Stomach smooth muscle (tissue), 2 donors: ENCODE data around the gene COL6A2.

ENCODE experiments used
- H3K27ac ChIP-seq: one replicate; pipeline ENCODE4 v1.7.0; 2013; ENCODE audit warnings: mild to moderate bottlenecking, low read length, inconsistent platforms
- H3K27me3 ChIP-seq, 2 donors: one replicate each; pipeline ENCODE4 v1.7.0; 2013; ENCODE audit warnings: low read length in 2 of 2; ENCODE audit not compliant: insufficient read depth in 2 of 2, control insufficient read depth in 1 of 2
- H3K36me3 ChIP-seq, 2 donors: one replicate each; pipeline ENCODE4 v1.7.0; 2013; ENCODE audit warnings: low read length in 2 of 2; ENCODE audit not compliant: control insufficient read depth in 2 of 2, insufficient read depth in 2 of 2
- H3K4me1 ChIP-seq: one replicate; pipeline ENCODE4 v1.7.0; 2013; ENCODE audit warnings: low read length; ENCODE audit not compliant: control insufficient read depth, insufficient read depth
- H3K4me3 ChIP-seq, 2 donors: one replicate each; pipeline ENCODE4 v1.7.0; 2013; ENCODE audit warnings: low read length in 2 of 2
- H3K9ac ChIP-seq, 2 donors: one replicate each; pipeline ENCODE4 v1.7.0; 2013; ENCODE audit warnings: low read length in 2 of 2, mild to moderate bottlenecking in 1 of 2
- H3K9me3 ChIP-seq, 2 donors: one replicate each; pipeline ENCODE4 v1.7.0; 2013; ENCODE audit warnings: low read length in 2 of 2; ENCODE audit not compliant: control insufficient read depth in 2 of 2
- donor health status: healthy.
- donor health status: Pancreatic carcinoma.

COL6A2 gene

GRCh38 chr21:46097336-46098293 lies at the start of gene COL6A2:
Gene COL6A2 (plus strand): TSS chr21:46098112.
- H3K4me1 ChIP-seq: peaks cover 61% of the 10 kb centered on the region
- peak within 1 kb of the TSS; percentile 99 for H3K27ac ChIP-seq
- peak within 1 kb of the TSS; percentile 79 to 83 for H3K4me3 ChIP-seq
- H3K36me3 ChIP-seq: peaks cover 0 to 3% of the 10 kb centered on the region in 2 donors
- no peaks in the 10 kb centered on the region for H3K27me3 ChIP-seq
- no peaks in the 10 kb centered on the region for H3K9me3 ChIP-seq
- peak within 1 kb of the TSS; percentile 81 for H3K9ac ChIP-seq

GRCh38 chr21:46048926-46049889 lies 48.7 kb upstream of the COL6A2 start:
- peaks cover 22% of the 10 kb centered on the region for H3K4me1 ChIP-seq
- no peaks in the 10 kb centered on the region for H3K9me3 ChIP-seq
- peak overlapping the region; percentile 76 for H3K27ac ChIP-seq
- peak overlapping the region; percentile 13 to 51 for H3K9ac ChIP-seq
- H3K36me3 ChIP-seq: no peaks in the 10 kb centered on the region
- H3K27me3 ChIP-seq: no peaks in the 10 kb centered on the region
- peak overlapping the region in 1 of 2 donors; percentile 3 for H3K4me3 ChIP-seq

- Histone ChIP-seq H3K27ac (peak overlapping the region; percentile 76), H3K9me3 (no peaks in the 10 kb centered on the region), H3K4me3 (no peak overlapping the region), H3K27me3 (no peaks in the 10 kb centered on the region), H3K4me1 (peaks cover 28% of the 10 kb centered on the region), H3K9ac (peak overlapping the region in 1 of 2 donors; percentile 13), H3K36me3 (no peaks in the 10 kb centered on the region)
These were observed 47.8 kb upstream of the COL6A2 start for GRCh38 chr21:46049890-46050667.

- no peaks in the 10 kb centered on the region for H3K36me3 ChIP-seq
- H3K4me1 ChIP-seq: peaks cover 35% of the 10 kb centered on the region
- H3K27ac ChIP-seq: peak overlapping the region; percentile 76
These were observed 47.1 kb upstream of the COL6A2 start for GRCh38 chr21:46050668-46051378.

GRCh38 chr21:46051379-46051770 lies 46.5 kb upstream of the COL6A2 start:
- Histone ChIP-seq H3K9ac (no peak overlapping the region), H3K27ac (no peak overlapping the region), H3K36me3 (no peaks in the 10 kb centered on the region), H3K9me3 (no peaks in the 10 kb centered on the region), H3K4me3 (no peak overlapping the region), H3K27me3 (no peaks in the 10 kb centered on the region), H3K4me1 (peaks cover 41% of the 10 kb centered on the region)

More at GRCh38 chr21:46050668-46051378, 47.1 kb upstream of the COL6A2 start:
- Histone ChIP-seq H3K9me3 (no peaks in the 10 kb centered on the region), H3K27me3 (no peaks in the 10 kb centered on the region), H3K9ac (no peak overlapping the region), H3K4me3 (no peak overlapping the region)

GRCh38 chr21:46051821-46052675 lies 45.9 kb upstream of the COL6A2 start:
- Histone ChIP-seq H3K27me3 (no peaks in the 10 kb centered on the region), H3K4me3 (no peak overlapping the region), H3K4me1 (peaks cover 47% of the 10 kb centered on the region), H3K9me3 (no peaks in the 10 kb centered on the region), H3K36me3 (no peaks in the 10 kb centered on the region), H3K27ac (no peak overlapping the region), H3K9ac (no peak overlapping the region)

GRCh38 chr21:46052703-46053651 lies 44.9 kb upstream of the COL6A2 start:
- Histone ChIP-seq H3K4me3 (no peak overlapping the region), H3K9ac (no peak overlapping the region), H3K27ac (no peak overlapping the region), H3K36me3 (no peaks in the 10 kb centered on the region), H3K4me1 (peaks cover 53% of the 10 kb centered on the region), H3K9me3 (no peaks in the 10 kb centered on the region), H3K27me3 (no peaks in the 10 kb centered on the region)

- H3K9ac ChIP-seq: no peak overlapping the region
- no peaks in the 10 kb centered on the region for H3K27me3 ChIP-seq
- no peaks in the 10 kb centered on the region for H3K36me3 ChIP-seq
- peaks cover 51% of the 10 kb centered on the region for H3K4me1 ChIP-seq
- H3K4me3 ChIP-seq: no peak overlapping the region
- H3K27ac ChIP-seq: peak overlapping the region; percentile 67
- H3K9me3 ChIP-seq: no peaks in the 10 kb centered on the region
These were observed 43.9 kb upstream of the COL6A2 start for GRCh38 chr21:46054031-46054430.
